GM19372 (cell line): Measurements from ENCODE around the gene MAD1L1.
"Not testable (repeated sequence)": the region's sequence is repeated elsewhere in the genome, so short reads cannot be mapped to it uniquely, and the experiment has no call there.

ENCODE experiments used
- ATAC-seq: cut with Tn5 transposase; IDR thresholded peaks from one replicate; pipeline ENCODE4 v1.9.1; 2021; ENCODE audit warnings: mild to moderate bottlenecking, low read depth, moderate library complexity; ENCODE audit not compliant: unreplicated experiment

MAD1L1 gene

GRCh38 chr7:2162004-2162902, 70.5 kb downstream of the MAD1L1 start:
- not testable (repeated sequence) for ATAC-seq

- ATAC-seq, result no peak
Observed at GRCh38 chr7:2159176-2159520, 73.6 kb downstream of the MAD1L1 start.

GRCh38 chr7:2158331-2159175, 74.2 kb downstream of the MAD1L1 start:
- ATAC-seq, result no peak

- no peak for ATAC-seq
Observed at GRCh38 chr7:2157473-2158279, 75.1 kb downstream of the MAD1L1 start.

- ATAC-seq, result no peak
Observed at GRCh38 chr7:2156756-2157472, 75.8 kb downstream of the MAD1L1 start.

- no peak for ATAC-seq
Observed at GRCh38 chr7:2154831-2155230, 77.9 kb downstream of the MAD1L1 start.

GRCh38 chr7:2154121-2154520, 78.6 kb downstream of the MAD1L1 start:
- ATAC-seq, result no peak

- ATAC-seq, result no peak
Observed at GRCh38 chr7:2152646-2153045, 80.1 kb downstream of the MAD1L1 start.

GRCh38 chr7:2151801-2152612, 80.7 kb downstream of the MAD1L1 start:
- no peak for ATAC-seq

- ATAC-seq, result no peak
Observed at GRCh38 chr7:2151237-2151636, 81.5 kb downstream of the MAD1L1 start.

- ATAC-seq, result no peak
Observed at GRCh38 chr7:2150445-2150815, 82.3 kb downstream of the MAD1L1 start.

GRCh38 chr7:2149672-2150444, 82.9 kb downstream of the MAD1L1 start:
- ATAC-seq, result no peak

GRCh38 chr7:2148814-2149213, 83.9 kb downstream of the MAD1L1 start:
- no peak for ATAC-seq

GRCh38 chr7:2148189-2148588, 84.6 kb downstream of the MAD1L1 start:
- no peak for ATAC-seq

GRCh38 chr7:2146676-2147472, 85.9 kb downstream of the MAD1L1 start:
- ATAC-seq, result no peak

GRCh38 chr7:2145835-2146580, 86.7 kb downstream of the MAD1L1 start:
- ATAC-seq, result no peak

- ATAC-seq, result no peak
Observed at GRCh38 chr7:2144926-2145325, 87.8 kb downstream of the MAD1L1 start.
